ENCODE measurements around the gene ACTR2. TPM values are rescaled to one million over a fixed set of nuclear protein-coding genes. Genes with fewer than 3 reads are reported as not detected.

The ACTR2 gene
- total and polyA plus RNA-seq, 11 donors: 28.2 to 216 (median 109) TPM

DNA sequence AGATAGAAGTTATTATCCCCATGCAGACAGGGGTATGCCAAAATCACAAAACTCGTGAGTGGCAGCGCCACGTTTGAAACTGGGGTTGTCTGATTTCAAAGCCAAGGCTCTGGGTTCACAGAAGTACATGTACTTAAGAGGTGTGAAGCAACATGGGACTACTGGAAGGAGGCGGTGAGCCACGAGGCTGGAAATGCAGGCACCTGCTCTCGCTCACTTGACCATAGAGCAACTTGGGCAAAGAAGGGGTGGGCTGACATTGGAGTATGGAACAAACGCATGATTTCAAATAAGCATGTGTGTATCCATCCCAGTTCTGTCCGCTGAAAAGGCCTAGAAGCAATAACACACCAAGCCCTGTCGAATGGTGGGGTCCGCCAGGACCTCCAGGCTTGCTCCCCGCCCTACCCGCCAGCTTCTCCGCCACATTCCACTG lies 593 bp upstream of the ACTR2 start:
- WGBS, 4 donors: 0 to 4% (median 2%) methylated on average over 13 of the region's 13 CpGs
- Histone ChIP-seq H3K9me3 (no peaks in the 10 kb centered on the region), H3K4me1 (peaks cover 6 to 46% (median 27%) of the 10 kb centered on the region in 12 donors), H3K27me3 (no peaks in the 10 kb centered on the region), H3K4me3 (peak overlapping the region; percentile 68 to 100 (median 94)), H3K27ac (peak overlapping the region in 11 of 12 donors; percentile 81 to 100 (median 97)), H3K36me3 (peaks cover 0 to 14% (median 8%) of the 10 kb centered on the region in 9 donors)
- DNase-seq: no peak
- intact Hi-C loops (cut with DNase I): loop anchor here in 3 of 10 donors (5.0 kb wide), 3 partner anchors 165 to 205 kb away; partner anchors contain the start of genes CEP68 (in 1 of the 3) and SPRED2 (in 1 of the 3)
- TF ChIP-seq, protein P1, sequence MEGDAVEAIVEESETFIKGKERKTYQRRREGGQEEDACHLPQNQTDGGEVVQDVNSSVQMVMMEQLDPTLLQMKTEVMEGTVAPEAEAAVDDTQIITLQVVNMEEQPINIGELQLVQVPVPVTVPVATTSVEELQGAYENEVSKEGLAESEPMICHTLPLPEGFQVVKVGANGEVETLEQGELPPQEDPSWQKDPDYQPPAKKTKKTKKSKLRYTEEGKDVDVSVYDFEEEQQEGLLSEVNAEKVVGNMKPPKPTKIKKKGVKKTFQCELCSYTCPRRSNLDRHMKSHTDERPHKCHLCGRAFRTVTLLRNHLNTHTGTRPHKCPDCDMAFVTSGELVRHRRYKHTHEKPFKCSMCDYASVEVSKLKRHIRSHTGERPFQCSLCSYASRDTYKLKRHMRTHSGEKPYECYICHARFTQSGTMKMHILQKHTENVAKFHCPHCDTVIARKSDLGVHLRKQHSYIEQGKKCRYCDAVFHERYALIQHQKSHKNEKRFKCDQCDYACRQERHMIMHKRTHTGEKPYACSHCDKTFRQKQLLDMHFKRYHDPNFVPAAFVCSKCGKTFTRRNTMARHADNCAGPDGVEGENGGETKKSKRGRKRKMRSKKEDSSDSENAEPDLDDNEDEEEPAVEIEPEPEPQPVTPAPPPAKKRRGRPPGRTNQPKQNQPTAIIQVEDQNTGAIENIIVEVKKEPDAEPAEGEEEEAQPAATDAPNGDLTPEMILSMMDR (IDR thresholded peaks at IDR 0.05): no peak
- TF ChIP-seq POLR2A (IDR thresholded peaks at IDR 0.05): no peak
- ATAC-seq: peak; percentile 19 to 40 (median 29)

DNA sequence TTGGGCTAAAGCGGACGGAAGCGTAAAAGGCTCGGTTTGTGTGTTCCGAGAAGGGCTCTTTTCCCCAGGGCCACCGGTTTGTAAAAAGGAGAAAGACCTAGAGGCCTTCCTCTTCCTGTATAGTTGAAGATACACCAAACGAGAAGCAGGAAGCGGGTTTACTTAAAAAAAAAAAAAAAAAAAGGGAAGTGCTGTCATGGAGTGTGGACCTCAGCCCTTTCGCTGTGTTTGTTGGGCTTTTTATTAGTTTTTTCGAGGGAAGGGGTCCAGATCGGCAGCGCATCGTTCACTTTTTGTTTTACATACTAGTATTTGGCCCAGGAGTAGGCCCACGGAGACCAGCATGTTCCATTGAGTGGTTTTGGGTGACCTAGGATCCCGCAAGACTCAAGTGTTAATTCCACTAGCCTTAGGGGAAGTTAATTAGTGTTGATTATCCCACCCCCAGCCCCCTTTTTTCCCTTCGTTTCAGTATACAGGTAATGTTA lies 676 bp downstream of the ACTR2 start:
- Histone ChIP-seq H3K9me3 (no peaks in the 10 kb centered on the region), H3K36me3 (peaks cover 0 to 15% (median 10%) of the 10 kb centered on the region in 9 donors), H3K27ac (peak overlapping the region; percentile 89 to 100 (median 98)), H3K4me3 (peak overlapping the region; percentile 68 to 100 (median 94)), H3K27me3 (no peaks in the 10 kb centered on the region), H3K4me1 (peaks cover 6 to 59% (median 32%) of the 10 kb centered on the region in 12 donors)
- TF ChIP-seq, protein P1 (IDR thresholded peaks at IDR 0.05): no peak
- no peak for TF ChIP-seq POLR2A (IDR thresholded peaks at IDR 0.05)
- peak; percentile 29 to 55 (median 34) for ATAC-seq
- WGBS, 4 donors: 0 to 1% (median 1%) methylated on average over 16 of the region's 16 CpGs
- DNase-seq: no peak
- intact Hi-C loops (cut with DNase I): loop anchor here in 3 of 10 donors (5.0 kb wide), 3 partner anchors 166 to 204 kb away; partner anchors contain the start of genes CEP68 (in 1 of the 3) and SPRED2 (in 1 of the 3)

DNA sequence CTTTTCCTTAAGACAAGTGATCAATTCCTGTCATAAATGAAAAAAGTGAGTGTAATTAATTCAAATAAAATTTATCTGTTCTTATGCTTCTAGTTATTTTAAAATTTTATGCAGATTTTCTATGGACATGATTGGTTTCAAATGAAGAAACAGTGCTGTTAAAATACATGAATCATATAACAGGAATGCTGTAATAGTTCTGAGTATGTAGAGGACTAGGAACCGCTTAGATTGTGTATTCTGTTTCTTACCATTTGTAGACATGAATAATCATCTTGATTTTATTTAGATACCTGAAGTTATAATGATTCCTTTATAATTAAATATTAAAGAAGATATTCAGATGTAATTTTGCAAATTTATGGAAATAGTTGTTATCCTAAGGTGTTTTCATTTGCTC lies 3.5 kb downstream of the ACTR2 start:
- H3K27ac ChIP-seq: peak overlapping the region in 1 of 12 donors; percentile 73
- peaks cover 9 to 86% (median 47%) of the 10 kb centered on the region in 12 donors for H3K4me1 ChIP-seq
- intact Hi-C loops (cut with DNase I): no loop called here
- peak overlapping the region in 1 of 12 donors; percentile 100 for H3K4me3 ChIP-seq
- ATAC-seq: no peak
- DNase-seq: no peak
- peaks cover 0 to 37% (median 10%) of the 10 kb centered on the region in 9 donors for H3K36me3 ChIP-seq
- H3K27me3 ChIP-seq: no peaks in the 10 kb centered on the region
- no peak for TF ChIP-seq POLR2A (IDR thresholded peaks at IDR 0.05)
- TF ChIP-seq, protein P1 (IDR thresholded peaks at IDR 0.05): no peak
- H3K9me3 ChIP-seq: no peaks in the 10 kb centered on the region
- 88 to 95% (median 93%) methylated on average over 1 of the region's 1 CpG for WGBS, 4 donors

DNA sequence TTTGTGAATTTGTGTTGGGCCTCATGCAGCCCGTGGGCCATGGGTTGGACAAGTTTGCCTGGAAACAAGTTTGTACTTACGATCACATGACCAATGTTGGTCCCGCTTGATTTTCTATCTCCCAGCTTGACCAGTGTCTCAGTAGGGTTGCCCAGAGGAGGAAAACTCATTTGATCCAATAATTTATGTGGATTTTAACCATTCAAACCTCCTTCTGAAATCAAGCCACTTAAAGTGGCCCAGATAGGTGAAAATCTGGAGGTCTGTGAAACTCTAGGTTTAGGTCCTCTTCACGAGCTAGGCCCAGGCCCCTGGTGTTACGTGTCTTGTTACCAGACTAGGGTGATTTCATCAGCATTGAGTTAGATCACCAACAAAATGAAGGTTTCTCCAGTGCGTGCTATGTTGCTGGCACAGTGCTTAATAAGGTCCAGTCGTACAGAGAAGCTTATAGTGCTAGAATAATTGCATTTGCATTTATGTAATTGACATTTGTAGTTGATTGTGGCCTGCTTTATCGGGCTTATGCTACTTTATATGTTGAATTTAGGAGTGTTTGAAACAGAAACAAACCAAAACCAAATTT lies 4.4 kb downstream of the ACTR2 start:
- DNase-seq (no peak), ATAC-seq (no peak)
- 79 to 87% (median 83%) methylated on average over 8 of the region's 8 CpGs for WGBS, 4 donors
- Histone ChIP-seq H3K4me1 (peaks cover 9 to 85% (median 45%) of the 10 kb centered on the region in 12 donors), H3K36me3 (peaks cover 0 to 42% (median 10%) of the 10 kb centered on the region in 9 donors), H3K4me3 (peak overlapping the region in 1 of 12 donors; percentile 26), H3K9me3 (no peaks in the 10 kb centered on the region), H3K27me3 (no peaks in the 10 kb centered on the region), H3K27ac (peak overlapping the region in 2 of 12 donors; percentile 11 to 73)
- intact Hi-C loops (cut with DNase I): no loop called here
- TF ChIP-seq, protein P1 (IDR thresholded peaks at IDR 0.05): no peak
- TF ChIP-seq POLR2A (IDR thresholded peaks at IDR 0.05): no peak
